ENCODE measurements around the gene SLC6A20. TPM values are rescaled to one million over a fixed set of nuclear protein-coding genes. Genes with fewer than 3 reads are reported as not detected.

SLC6A20 gene
- total and polyA plus RNA-seq, 4 experiments from 2014 or later: 0.41 TPM; not detected in 3

DNA sequence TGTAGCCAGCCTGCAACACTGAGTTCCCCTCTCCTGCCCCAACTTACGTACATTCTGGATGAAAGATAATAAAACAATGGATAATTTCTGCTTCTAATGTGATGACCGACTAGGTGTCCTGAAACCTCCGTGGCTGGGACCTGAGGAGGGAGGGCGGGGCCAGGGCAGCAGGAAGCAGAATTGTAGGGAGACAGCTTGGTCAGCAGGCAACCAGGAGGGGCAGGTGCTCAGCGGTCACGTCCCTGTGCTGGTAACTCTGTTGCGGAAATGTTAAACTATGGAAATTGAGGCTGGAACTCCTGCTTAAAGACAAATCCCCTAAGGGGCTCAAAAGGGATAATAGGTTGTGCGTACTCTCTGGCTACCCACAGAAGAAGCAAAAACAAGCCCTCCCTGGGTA lies 30.4 kb downstream of the SLC6A20 start:
- CTCF ChIA-PET (ENCODE audit: partially characterized antibody): no interaction called here
- Mint-ChIP-seq H3K36me3 (peaks cover 0 to 4% of the 10 kb centered on the region in 2 donors), H3K9me3 (peaks cover 0 to 6% (median 0%) of the 10 kb centered on the region in 8 donors), H3K4me3 (no peak overlapping the region), H3K4me1 (peaks cover 0 to 4% (median 3%) of the 10 kb centered on the region in 4 donors), H3K27ac (no peak overlapping the region), H3K27me3 (peaks cover 3 to 4% of the 10 kb centered on the region in 2 donors)
- no peaks in the 10 kb centered on the region for H3K4me1 ChIP-seq (ENCODE audit: insufficient read depth, low read length)
- no peak overlapping the region for H3K4me3 ChIP-seq (ENCODE audit: low read length in 2 of 2)
- H3K27ac ChIP-seq (ENCODE audit: low read depth, low read length): no peak overlapping the region
- no peak for DNase-seq
- no peaks in the 10 kb centered on the region for H3K9me3 ChIP-seq (ENCODE audit: control insufficient read depth in 1 of 2, low read length in 2 of 2)
- POLR2A ChIA-PET (ENCODE audit: partially characterized antibody): no interaction called here
- H3K27me3 ChIP-seq (ENCODE audit: insufficient read depth, low read length): no peaks in the 10 kb centered on the region
- intact Hi-C loops (cut with micrococcal nuclease): loop anchor here (10.0 kb wide), 1 partner anchor 609 kb away; the partner anchor contains the start of gene CCR5
- no peaks in the 10 kb centered on the region for H3K36me3 ChIP-seq (ENCODE audit: insufficient read depth, low read length)

- peaks cover 0 to 4% (median 3%) of the 10 kb centered on the region in 4 donors for H3K4me1 Mint-ChIP-seq
- no peak overlapping the region for H3K27ac ChIP-seq (ENCODE audit: low read depth, low read length)
- peaks cover 0 to 4% of the 10 kb centered on the region in 2 donors for H3K36me3 Mint-ChIP-seq
- H3K4me1 ChIP-seq (ENCODE audit: insufficient read depth, low read length): no peaks in the 10 kb centered on the region
- H3K4me3 ChIP-seq (ENCODE audit: low read length in 2 of 2): no peak overlapping the region
- intact Hi-C loops (cut with micrococcal nuclease): loop anchor here (10.0 kb wide), 1 partner anchor 609 kb away; the partner anchor contains the start of gene CCR5
- no peaks in the 10 kb centered on the region for H3K36me3 ChIP-seq (ENCODE audit: insufficient read depth, low read length)
- H3K27ac Mint-ChIP-seq: no peak overlapping the region
- ChIA-PET POLR2A (ENCODE audit: partially characterized antibody) (no interaction called here), CTCF (ENCODE audit: partially characterized antibody) (no interaction called here)
- no peaks in the 10 kb centered on the region for H3K27me3 ChIP-seq (ENCODE audit: insufficient read depth, low read length)
- peaks cover 0 to 6% (median 0%) of the 10 kb centered on the region in 8 donors for H3K9me3 Mint-ChIP-seq
- no peak for DNase-seq
- no peak overlapping the region for H3K4me3 Mint-ChIP-seq
- H3K9me3 ChIP-seq (ENCODE audit: control insufficient read depth in 1 of 2, low read length in 2 of 2): no peaks in the 10 kb centered on the region
- H3K27me3 Mint-ChIP-seq: peaks cover 3 to 4% of the 10 kb centered on the region in 2 donors
Measured at GRCh38 chr3:45765266-45765851, 31.0 kb downstream of the SLC6A20 start.

DNA sequence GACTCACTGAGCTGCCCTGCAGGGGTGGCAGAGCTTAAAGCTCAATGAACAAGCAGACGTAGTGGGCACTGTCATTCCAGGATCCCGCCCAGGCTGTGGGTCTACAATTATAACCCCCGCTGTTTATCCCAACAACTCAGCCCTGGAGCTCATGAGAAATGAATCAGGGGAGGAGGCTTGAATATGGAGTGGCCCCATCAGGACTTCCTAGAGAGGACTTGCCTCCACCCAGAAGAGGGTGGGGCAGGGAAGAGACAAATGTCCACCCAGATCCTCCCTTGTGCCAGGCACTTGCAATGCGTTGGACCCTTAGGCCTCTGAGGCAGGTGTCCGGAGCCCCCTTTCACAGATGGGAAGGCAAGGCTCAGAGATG lies 33.0 kb downstream of the SLC6A20 start:
- ChIA-PET POLR2A (ENCODE audit: partially characterized antibody) (interaction anchor here (1.1 kb wide), 2 partner anchors 10 to 154 kb away, joined by 3 read pairs; no protein-coding TSS in a partner anchor), CTCF (ENCODE audit: partially characterized antibody) (interaction anchor here (1.0 to 6.4 kb wide), 7 partner anchors 9 to 316 kb away, joined by 3 to 65 read pairs (median 4); no protein-coding TSS in a partner anchor)
- no peaks in the 10 kb centered on the region for H3K9me3 ChIP-seq (ENCODE audit: control insufficient read depth in 1 of 2, low read length in 2 of 2)
- H3K27me3 ChIP-seq (ENCODE audit: insufficient read depth, low read length): no peaks in the 10 kb centered on the region
- peaks cover 3 to 4% of the 10 kb centered on the region in 2 donors for H3K27me3 Mint-ChIP-seq
- H3K27ac ChIP-seq (ENCODE audit: low read depth, low read length): no peak overlapping the region
- peaks cover 0 to 6% (median 0%) of the 10 kb centered on the region in 8 donors for H3K9me3 Mint-ChIP-seq
- no peak for DNase-seq
- H3K27ac Mint-ChIP-seq: no peak overlapping the region
- intact Hi-C loops (cut with micrococcal nuclease): loop anchor here (10.0 kb wide), 1 partner anchor 612 kb away; the partner anchor contains the start of gene CCR5
- H3K36me3 ChIP-seq (ENCODE audit: insufficient read depth, low read length): no peaks in the 10 kb centered on the region
- peaks cover 0 to 4% (median 3%) of the 10 kb centered on the region in 4 donors for H3K4me1 Mint-ChIP-seq
- H3K36me3 Mint-ChIP-seq: peaks cover 0 to 4% of the 10 kb centered on the region in 2 donors
- no peak overlapping the region for H3K4me3 Mint-ChIP-seq
- no peaks in the 10 kb centered on the region for H3K4me1 ChIP-seq (ENCODE audit: insufficient read depth, low read length)
- H3K4me3 ChIP-seq (ENCODE audit: low read length in 2 of 2): no peak overlapping the region

DNA sequence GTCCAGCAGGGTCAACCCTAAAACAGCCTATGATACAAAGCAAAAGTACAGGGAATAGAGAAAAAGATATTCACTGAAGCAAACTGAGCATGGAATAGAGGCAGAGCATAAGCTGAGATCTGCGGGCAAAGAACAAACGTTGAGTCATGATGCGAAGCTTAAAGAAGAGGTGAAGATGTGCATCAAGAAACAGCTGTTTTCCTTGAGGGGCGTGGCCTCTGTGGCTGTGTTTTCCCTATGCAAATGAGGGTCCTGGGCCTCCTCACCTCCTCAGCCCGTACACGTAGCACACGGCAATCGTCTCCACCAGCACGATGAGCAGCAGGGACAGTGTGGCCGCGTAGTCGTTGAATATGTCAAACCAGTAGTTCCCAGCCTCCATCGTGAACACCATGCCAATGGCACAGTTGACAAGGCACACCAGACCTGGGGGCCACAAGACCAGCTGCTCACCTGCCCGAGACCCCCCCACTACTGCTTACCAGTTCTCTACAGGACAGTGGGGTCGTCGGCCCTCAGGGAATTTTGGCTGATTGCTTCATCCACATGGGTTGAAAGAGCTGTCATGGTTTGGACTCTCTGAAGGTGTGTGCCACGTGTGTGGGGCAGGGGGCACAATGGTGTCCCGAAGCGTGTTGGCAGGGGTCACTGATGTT lies 33.6 kb downstream of the SLC6A20 start:
- Mint-ChIP-seq H3K27ac (no peak overlapping the region), H3K27me3 (peaks cover 3 to 4% of the 10 kb centered on the region in 2 donors), H3K9me3 (peaks cover 0 to 6% (median 0%) of the 10 kb centered on the region in 8 donors), H3K4me1 (peaks cover 0 to 4% (median 3%) of the 10 kb centered on the region in 4 donors), H3K4me3 (no peak overlapping the region), H3K36me3 (peaks cover 0 to 4% of the 10 kb centered on the region in 2 donors)
- Histone ChIP-seq H3K4me3 (ENCODE audit: low read length in 2 of 2) (no peak overlapping the region), H3K27me3 (ENCODE audit: insufficient read depth, low read length) (no peaks in the 10 kb centered on the region), H3K36me3 (ENCODE audit: insufficient read depth, low read length) (no peaks in the 10 kb centered on the region), H3K27ac (ENCODE audit: low read depth, low read length) (no peak overlapping the region), H3K9me3 (ENCODE audit: control insufficient read depth in 1 of 2, low read length in 2 of 2) (no peaks in the 10 kb centered on the region), H3K4me1 (ENCODE audit: insufficient read depth, low read length) (no peaks in the 10 kb centered on the region)
- ChIA-PET CTCF (ENCODE audit: partially characterized antibody) (interaction anchor here (1.0 to 6.4 kb wide), 6 partner anchors 10 to 316 kb away, joined by 3 to 65 read pairs (median 4); no protein-coding TSS in a partner anchor), POLR2A (ENCODE audit: partially characterized antibody) (interaction anchor here (1.1 kb wide), 2 partner anchors 11 to 155 kb away, joined by 3 read pairs; no protein-coding TSS in a partner anchor)
- no peak for DNase-seq
- intact Hi-C loops (cut with micrococcal nuclease): loop anchor here (10.0 kb wide), 1 partner anchor 612 kb away; the partner anchor contains the start of gene CCR5

DNA sequence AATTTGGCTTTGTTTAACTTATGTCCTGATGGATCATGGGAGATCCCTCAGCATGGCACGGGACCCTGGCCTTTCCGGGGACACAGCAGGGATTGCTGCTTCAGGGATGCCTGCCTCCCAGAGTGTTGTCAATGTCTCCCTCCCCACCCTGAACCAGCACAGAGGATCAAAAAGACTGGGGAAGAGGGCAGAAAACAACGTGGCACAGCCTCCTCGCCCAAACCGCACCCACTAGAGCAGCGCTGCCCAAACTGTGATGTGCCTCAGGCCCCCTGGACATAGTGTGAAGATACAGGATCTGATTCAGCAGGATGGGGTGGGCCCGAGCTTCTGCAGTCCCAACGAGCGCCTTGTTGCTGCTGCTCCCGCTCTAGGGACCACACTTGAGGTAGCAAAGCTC lies 34.5 kb downstream of the SLC6A20 start:
- no peak overlapping the region for H3K27ac Mint-ChIP-seq

DNA sequence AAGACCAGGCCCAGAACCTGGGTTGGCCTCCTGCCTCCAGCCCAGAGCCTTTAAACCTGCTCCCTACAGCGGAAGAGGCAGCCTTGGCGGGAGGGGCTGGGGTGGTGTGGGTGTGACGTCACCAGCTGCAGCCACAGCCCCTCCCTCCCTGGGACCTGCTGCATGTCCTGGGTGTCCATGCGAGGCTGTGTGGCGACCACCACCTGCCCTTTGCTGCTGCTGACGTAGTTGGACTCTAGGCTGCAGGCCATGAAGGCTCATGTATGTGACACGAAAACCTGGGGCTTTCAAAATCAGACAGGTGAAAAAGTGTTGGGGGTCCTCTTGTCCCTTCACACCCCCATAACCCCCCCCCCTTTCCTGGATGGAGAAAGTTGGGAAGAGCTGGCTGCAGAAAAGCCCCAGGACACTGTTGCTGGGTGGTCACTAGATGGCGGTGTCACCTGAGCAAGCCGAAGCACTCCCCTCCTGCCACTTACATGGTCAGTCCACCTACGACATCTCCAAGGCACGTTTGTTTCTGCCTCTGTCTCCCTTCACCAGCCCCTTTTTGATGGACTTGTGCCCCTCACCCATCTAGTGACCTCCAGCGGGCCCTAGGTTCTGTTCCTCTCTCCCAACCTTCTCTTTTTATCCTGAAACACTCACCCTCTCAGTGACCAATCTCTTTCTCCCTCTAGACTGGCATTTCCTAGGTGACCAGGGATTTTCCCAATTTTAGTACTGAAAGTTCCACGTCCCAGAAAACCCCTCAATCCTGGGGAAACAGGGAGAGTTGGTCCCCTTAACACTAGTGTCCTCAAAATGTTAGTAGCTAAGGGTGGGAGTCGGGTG lies 35.2 kb downstream of the SLC6A20 start:
- peak in 4 of 5 donors; percentile 30 to 43 (median 34) for DNase-seq
- H3K4me3 Mint-ChIP-seq: no peak overlapping the region
- intact Hi-C loops (cut with micrococcal nuclease): loop anchor here (1.0 to 10.0 kb wide), 2 partner anchors 318 to 614 kb away; partner anchors contain the start of gene CCR5
- no peaks in the 10 kb centered on the region for H3K9me3 ChIP-seq (ENCODE audit: control insufficient read depth in 1 of 2, low read length in 2 of 2)
- no peaks in the 10 kb centered on the region for H3K27me3 ChIP-seq (ENCODE audit: insufficient read depth, low read length)
- H3K9me3 Mint-ChIP-seq: no peaks in the 10 kb centered on the region
- POLR2A ChIA-PET (ENCODE audit: partially characterized antibody): no interaction called here
- H3K36me3 Mint-ChIP-seq: no peaks in the 10 kb centered on the region
- peaks cover 0 to 4% (median 3%) of the 10 kb centered on the region in 4 donors for H3K4me1 Mint-ChIP-seq
- CTCF ChIA-PET (ENCODE audit: partially characterized antibody): interaction anchor here (0.8 to 6.4 kb wide), 12 partner anchors 10 to 318 kb away, joined by 3 to 65 read pairs (median 4); partner anchors contain the start of gene CXCR6
- peaks cover 0 to 4% of the 10 kb centered on the region in 2 donors for H3K27me3 Mint-ChIP-seq
- H3K36me3 ChIP-seq (ENCODE audit: insufficient read depth, low read length): no peaks in the 10 kb centered on the region
- no peak overlapping the region for H3K27ac ChIP-seq (ENCODE audit: low read depth, low read length)
- H3K4me1 ChIP-seq (ENCODE audit: insufficient read depth, low read length): no peaks in the 10 kb centered on the region
- H3K27ac Mint-ChIP-seq: peak overlapping the region in 1 of 7 donors; percentile 8
- no peak overlapping the region for H3K4me3 ChIP-seq (ENCODE audit: low read length in 2 of 2)

More for the DNA sequence above, 34.5 kb downstream of the SLC6A20 start:
- H3K4me3 ChIP-seq (ENCODE audit: low read length in 2 of 2): no peak overlapping the region
- Mint-ChIP-seq H3K4me3 (no peak overlapping the region), H3K27me3 (peaks cover 0 to 4% of the 10 kb centered on the region in 2 donors), H3K9me3 (no peaks in the 10 kb centered on the region), H3K4me1 (peaks cover 0 to 4% (median 3%) of the 10 kb centered on the region in 4 donors), H3K36me3 (no peaks in the 10 kb centered on the region)
- no peaks in the 10 kb centered on the region for H3K9me3 ChIP-seq (ENCODE audit: control insufficient read depth in 1 of 2, low read length in 2 of 2)
- no peak for DNase-seq
- H3K27me3 ChIP-seq (ENCODE audit: insufficient read depth, low read length): no peaks in the 10 kb centered on the region
- no peaks in the 10 kb centered on the region for H3K4me1 ChIP-seq (ENCODE audit: insufficient read depth, low read length)
- intact Hi-C loops (cut with micrococcal nuclease): loop anchor here (1.0 to 10.0 kb wide), 2 partner anchors 317 to 613 kb away; partner anchors contain the start of gene CCR5
- no peak overlapping the region for H3K27ac ChIP-seq (ENCODE audit: low read depth, low read length)
- no peaks in the 10 kb centered on the region for H3K36me3 ChIP-seq (ENCODE audit: insufficient read depth, low read length)
- CTCF ChIA-PET (ENCODE audit: partially characterized antibody): interaction anchor here (0.8 to 6.4 kb wide), 8 partner anchors 16 to 317 kb away, joined by 3 to 65 read pairs (median 4); partner anchors contain the start of gene CXCR6
- POLR2A ChIA-PET (ENCODE audit: partially characterized antibody): no interaction called here
